ENCODE results near the gene ZBTB32.

Gene ZBTB32

GRCh38 chr19:35738021-35738886 lies 33.9 kb downstream of the ZBTB32 start:
- no peak for DNase-seq (ENCODE audit: low spot score)

DNA sequence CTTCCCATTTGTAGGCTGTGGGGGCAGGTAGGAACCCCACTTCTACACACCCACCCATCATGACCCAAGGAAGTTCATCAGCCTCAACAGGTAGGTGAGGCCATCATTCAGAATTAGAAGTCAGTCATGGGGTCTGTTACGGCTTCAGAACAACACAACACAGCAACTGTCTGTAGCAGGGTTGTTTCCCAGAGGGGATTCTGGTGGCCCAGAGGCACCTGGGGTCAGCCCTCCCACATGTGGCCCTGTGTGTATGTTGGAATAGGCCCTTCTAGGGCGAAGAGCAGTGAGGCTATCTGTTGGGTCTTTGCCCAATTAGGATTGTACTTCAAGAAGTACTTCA lies 34.5 kb downstream of the ZBTB32 start:
- DNase-seq (ENCODE audit: low spot score) = no peak

DNA sequence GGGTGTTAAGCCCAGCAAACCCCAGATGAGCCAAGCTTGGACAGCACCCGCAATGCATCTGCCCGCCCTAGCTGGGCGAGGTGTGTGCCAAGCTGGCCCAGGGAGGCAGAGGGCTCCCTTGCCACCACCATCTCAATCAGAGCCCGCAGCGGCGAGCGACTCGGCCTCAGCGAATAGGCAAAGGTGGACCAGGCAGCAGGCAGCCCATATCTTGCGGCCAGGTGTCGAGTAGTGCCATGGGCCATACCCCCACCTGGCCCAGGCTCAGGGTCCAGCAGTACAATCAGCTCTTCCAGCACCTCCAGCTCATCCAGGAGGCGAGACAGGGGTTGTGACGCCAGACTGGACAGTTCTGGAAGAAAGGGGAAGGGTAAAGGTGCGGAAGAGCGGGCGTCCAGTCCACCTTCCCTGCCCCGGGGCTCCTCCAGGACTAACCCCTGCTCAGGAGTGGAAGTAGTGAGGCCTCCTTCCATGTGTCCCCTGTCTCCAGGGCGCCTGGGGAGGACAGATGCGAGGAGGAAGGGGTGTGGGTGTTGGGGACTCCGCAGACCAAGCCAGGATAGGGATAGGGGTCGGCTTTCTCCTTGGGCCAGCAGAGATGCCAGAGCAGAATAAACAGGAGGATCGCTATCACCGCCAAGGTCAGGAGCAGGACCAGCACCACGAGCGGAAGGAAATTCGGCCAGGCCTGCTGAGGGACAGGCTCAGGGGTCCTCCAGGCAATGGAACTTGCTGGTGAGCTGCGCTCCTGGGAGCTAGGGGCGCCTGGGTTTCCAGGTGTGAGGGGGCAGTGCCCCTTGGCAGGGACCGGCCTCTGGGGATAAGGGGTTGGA lies 35.1 kb downstream of the ZBTB32 start:
- no peak for DNase-seq (ENCODE audit: low spot score)

DNA sequence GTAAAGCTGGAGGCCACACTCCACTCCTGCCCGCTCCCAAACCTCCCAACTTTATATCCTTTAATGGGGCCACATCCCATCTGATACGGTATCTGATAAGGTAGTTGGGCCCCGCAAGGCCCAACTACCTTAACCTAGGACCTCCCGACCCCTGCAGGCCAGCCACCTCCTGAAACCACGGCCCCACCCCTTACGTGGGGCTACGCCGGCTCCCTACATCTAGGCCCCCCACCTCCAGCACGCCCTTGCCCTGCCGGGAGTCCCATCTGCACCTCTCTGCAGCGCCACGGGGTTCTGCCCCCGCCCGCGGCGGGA lies 35.7 kb downstream of the ZBTB32 start:
- DNase-seq (ENCODE audit: low spot score) = no peak

DNA sequence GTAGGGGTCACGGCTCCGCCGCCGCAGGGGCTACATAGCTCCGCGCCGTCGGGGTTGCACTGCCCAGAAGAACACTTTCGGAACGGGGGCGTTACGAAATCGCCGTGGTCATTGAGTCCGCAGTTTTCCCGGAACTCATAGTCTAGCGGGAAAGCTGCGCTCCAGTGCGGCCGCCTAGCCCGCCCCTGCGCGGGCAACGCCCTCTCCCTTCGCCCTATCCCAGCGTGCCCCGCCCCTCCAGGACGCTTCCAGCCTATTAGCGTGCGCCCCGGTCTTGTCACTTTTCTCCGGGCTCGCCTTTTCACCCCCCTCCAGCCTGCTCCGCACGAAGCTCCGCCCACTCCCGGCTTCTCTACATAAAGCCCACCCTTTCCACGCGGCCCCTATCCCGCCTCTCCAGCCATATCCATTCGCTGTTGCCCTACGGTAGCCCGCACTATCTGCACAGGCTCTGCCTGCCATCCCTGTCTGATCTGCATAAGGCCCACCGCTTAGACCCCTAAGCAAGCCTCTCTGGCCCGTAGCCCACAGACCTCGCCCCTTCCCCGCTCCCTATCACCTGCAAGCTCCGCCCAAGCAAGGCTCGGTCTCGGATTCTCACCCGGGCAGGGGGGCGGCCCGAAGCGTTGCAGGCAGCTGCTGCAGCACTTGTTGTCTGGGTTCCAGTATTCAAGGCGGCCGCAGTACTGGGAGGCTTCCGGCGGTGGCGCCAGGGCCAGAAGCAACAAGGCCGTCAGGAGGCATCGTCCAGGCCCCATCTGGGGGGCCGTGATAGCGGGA lies 36.3 kb downstream of the ZBTB32 start:
- DNase-seq (ENCODE audit: low spot score) = peak; percentile 97

- DNase-seq (ENCODE audit: low spot score) = no peak
Observed at GRCh38 chr19:35741203-35741515, 36.8 kb downstream of the ZBTB32 start.

GRCh38 chr19:35742121-35742724 lies 37.9 kb downstream of the ZBTB32 start, which contains the start of gene IGFLR1:
TSS of gene IGFLR1 (minus strand) at chr19:35742452. CDS start at chr19:35741180, 1,272 bp downstream.
- DNase-seq (ENCODE audit: low spot score) = peak; percentile 84

GRCh38 chr19:35743640-35744429 lies 39.5 kb downstream of the ZBTB32 start:
- DNase-seq (ENCODE audit: low spot score) = no peak

- DNase-seq (ENCODE audit: low spot score) = peak; percentile 97
Observed at GRCh38 chr19:35744430-35745327, 40.3 kb downstream of the ZBTB32 start.

DNA sequence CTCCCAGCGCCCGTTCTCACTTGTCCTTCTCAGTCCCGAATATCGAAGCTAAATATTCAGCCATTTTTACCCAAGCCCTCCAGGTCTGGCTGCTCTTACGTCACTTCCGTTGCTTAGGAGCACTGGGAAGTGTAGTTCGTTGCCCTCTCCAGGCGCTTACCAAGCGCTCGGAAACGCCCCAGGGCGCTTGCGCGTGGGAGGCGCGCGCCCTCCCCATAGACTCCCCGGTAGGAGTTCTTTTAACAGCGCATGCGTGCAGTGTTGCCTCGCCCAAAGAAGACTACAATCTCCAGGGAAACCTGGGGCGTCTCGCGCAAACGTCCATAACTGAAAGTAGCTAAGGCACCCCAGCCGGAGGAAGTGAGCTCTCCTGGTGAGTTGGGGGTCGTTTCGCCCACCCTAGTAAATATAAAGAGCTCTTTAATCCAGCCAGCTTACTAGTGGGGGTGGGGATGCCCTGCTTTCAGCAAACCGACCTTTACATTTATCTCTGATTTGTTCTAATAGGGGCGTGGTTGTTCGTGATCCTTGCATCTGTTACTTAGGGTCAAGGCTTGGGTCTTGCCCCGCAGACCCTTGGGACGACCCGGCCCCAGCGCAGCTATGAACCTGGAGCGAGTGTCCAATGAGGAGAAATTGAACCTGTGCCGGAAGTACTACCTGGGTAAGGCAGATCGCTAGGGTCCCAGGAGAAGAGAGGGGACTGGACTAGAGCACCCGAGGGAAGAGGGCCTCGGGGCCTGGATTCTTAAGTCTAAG lies 41.1 kb downstream of the ZBTB32 start, which contains the start of the genes PSENEN and U2AF1L4:
Gene PSENEN (plus strand): TSS at position 324 of the 759 bp plus-strand sequence. CDS start 280 bp downstream, at position 604.
Gene U2AF1L4 (minus strand): TSS at position 91 of the 759 bp plus-strand sequence. CDS start 27 bp downstream, at position 64.
- DNase-seq (ENCODE audit: low spot score) = peak; percentile 99

GRCh38 chr19:35746087-35746462 lies 41.7 kb downstream of the ZBTB32 start:
- no peak for DNase-seq (ENCODE audit: low spot score)

GRCh38 chr19:35746531-35746930 lies 42.2 kb downstream of the ZBTB32 start:
- no peak for DNase-seq (ENCODE audit: low spot score)

DNA sequence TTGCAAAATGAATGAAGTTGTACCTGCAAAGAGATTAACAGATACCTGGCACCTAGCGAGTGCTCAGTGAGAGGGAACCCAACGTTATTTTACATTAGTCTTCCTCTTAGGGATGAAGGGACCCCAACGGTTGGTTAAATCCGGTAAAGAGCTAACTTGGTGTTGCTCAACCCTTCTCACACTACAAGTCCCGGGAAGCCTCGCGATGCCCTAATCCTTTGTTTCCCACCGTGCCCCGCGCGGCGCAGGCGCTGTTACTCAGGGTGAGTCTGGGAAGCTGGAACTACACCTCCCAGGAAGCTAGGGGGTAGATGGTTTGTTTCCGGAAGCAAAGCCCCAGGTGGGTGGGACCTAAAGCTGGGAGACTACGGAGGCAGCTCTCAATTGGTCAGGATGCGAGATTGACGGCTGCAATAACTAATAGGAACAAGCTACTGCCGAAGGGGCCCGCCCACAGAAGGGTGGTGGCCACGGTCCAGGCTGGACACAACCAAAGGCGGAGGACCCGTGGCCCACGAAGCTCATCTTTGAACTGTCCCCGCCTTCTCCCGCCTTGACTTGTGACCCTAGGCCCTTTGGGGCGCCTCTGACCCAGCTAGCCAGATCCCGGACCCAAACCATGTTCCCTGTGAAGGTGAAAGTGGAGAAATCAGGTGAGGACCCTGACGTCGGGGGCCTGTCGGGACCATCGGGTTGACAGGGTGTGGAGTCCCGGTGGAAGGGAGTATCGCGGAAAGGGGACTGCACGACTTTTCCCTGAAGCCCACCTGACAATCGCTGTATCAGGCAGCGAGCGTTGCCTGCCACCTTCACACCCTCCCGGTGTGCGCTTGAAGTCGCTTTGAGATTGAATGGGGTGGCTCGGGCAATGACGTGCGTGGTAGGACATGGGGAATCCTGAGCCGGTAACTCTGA lies 44.0 kb downstream of the ZBTB32 start, which contains the start of gene LIN37:
Gene LIN37 (plus strand): TSS at position 471 of the 915 bp plus-strand sequence. CDS start 149 bp downstream, at position 620.
- peak; percentile 100 for DNase-seq (ENCODE audit: low spot score)

DNA sequence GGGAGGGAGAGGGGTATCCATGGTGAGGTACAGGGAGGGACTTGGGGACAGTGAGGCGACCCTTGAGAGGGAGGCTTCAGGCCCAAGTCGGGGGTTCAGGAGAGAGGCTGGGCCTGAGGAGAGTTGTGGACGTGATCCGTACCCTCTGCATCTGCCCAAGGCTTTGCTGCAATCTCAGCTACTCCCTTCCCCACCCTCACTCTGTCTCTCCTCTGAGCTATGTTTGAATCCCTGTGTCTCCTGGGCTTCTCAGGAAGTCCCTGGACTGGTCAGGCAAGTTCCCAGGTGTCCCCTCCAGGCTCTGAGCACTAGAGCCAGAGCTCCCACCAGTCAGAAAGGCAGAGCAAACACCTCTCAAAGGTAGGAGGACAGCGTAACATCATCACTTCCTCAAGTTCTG lies 45.8 kb downstream of the ZBTB32 start:
- no peak for DNase-seq (ENCODE audit: low spot score)

GRCh38 chr19:35751839-35752745 lies 47.7 kb downstream of the ZBTB32 start:
- DNase-seq (ENCODE audit: low spot score) = no peak

DNA sequence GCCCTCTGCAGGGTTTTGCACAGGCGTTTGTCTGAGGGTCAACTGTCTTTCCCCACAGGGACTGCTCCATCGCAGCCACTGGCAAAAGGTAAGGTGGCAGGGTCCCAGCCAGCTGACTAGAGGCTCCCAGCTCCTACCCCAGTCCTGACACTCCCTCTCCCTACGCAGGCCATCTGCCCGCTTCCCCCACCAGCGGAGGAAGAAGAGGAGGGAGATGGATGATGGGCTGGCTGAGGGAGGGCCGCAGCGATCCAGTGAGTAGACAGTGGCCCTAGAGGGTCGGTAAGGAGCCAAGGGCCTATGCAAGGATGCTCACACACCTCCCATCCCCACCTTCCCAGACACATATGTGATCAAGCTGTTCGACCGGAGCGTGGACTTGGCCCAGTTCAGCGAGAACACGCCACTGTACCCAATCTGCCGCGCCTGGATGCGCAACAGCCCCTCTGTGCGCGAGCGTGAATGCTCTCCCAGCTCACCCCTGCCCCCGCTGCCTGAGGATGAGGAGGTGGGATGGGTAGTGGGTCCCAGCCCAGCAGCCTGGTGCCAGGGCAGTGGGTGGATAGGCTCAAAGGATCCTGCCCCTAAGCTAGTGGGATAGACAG lies 48.5 kb downstream of the ZBTB32 start:
- DNase-seq (ENCODE audit: low spot score) = no peak
